Mammary epithelial cell (primary cell): Measurements from ENCODE around the gene KRT77.

Experiments
- EZH2 ChIP-seq: IDR thresholded peaks from 2 replicates; pipeline ENCODE4 v1.6.1; 2012; ENCODE audit warnings: low read length, inconsistent platforms, borderline replicate concordance
- TF ChIP-seq, protein P1 (sequence below), 2 donors: IDR thresholded peaks in 1 of 2; conservative IDR thresholded peaks in 1 of 2; 2 replicates each; pipeline ENCODE4 v1.5.1; 2011 to 2012; ENCODE audit warnings: inconsistent platforms in 2 of 2, low read length in 2 of 2, mild to moderate bottlenecking in 2 of 2, control low read depth in 1 of 2, low read depth in 1 of 2; ENCODE audit not compliant: insufficient read depth in 1 of 2; ENCODE audit errors: extremely low read depth in 1 of 2

DNA sequence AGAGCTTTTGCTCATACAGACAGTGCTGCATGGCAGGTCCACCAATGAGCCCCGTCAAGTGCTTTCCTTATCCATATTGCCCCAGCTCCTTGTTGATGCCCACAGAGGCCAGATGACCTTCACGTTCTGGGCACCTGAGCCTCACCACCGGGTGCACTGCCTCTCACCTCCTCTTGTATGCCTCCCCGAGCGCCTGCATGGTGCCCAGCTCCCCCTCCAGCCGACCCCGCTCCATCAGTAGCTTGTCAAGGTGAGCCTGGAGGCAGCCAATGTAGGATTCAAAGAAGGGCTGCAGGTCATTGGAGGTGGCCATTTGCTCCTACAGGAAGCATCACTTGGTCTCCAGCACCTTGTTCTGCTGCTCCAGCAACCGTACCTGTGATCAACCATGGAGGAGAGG is 31.8 kb upstream of the KRT77 start:
- TF ChIP-seq, protein P1, sequence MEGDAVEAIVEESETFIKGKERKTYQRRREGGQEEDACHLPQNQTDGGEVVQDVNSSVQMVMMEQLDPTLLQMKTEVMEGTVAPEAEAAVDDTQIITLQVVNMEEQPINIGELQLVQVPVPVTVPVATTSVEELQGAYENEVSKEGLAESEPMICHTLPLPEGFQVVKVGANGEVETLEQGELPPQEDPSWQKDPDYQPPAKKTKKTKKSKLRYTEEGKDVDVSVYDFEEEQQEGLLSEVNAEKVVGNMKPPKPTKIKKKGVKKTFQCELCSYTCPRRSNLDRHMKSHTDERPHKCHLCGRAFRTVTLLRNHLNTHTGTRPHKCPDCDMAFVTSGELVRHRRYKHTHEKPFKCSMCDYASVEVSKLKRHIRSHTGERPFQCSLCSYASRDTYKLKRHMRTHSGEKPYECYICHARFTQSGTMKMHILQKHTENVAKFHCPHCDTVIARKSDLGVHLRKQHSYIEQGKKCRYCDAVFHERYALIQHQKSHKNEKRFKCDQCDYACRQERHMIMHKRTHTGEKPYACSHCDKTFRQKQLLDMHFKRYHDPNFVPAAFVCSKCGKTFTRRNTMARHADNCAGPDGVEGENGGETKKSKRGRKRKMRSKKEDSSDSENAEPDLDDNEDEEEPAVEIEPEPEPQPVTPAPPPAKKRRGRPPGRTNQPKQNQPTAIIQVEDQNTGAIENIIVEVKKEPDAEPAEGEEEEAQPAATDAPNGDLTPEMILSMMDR (conservative IDR thresholded peaks at IDR 0.05 in 1 of 2, IDR thresholded peaks at IDR 0.05 in 1 of 2; ENCODE audit: extremely low read depth in 1 of 2, insufficient read depth in 1 of 2, low read depth in 1 of 2, low read length in 2 of 2): no peak
- no peak for TF ChIP-seq EZH2
